ENCODE data around the gene PIEZO2.

Gene PIEZO2

GRCh38 chr18:10930076-10930475 lies 219.3 kb downstream of the PIEZO2 start:
- no peaks in the 10 kb centered on the region for H4K20me1 ChIP-seq (ENCODE audit: insufficient read depth, low read length, poor library complexity, severe bottlenecking)
- H3K36me3 ChIP-seq (ENCODE audit: insufficient read depth, low read length), result no peaks in the 10 kb centered on the region
- H3K4me1 ChIP-seq (ENCODE audit: insufficient read depth, low read length, poor library complexity, severe bottlenecking), result peaks cover 45% of the 10 kb centered on the region
- no peak overlapping the region for H3K4me3 ChIP-seq (ENCODE audit: low read length, poor library complexity, severe bottlenecking)
- no peak overlapping the region for H3K9ac ChIP-seq (ENCODE audit: low read depth, low read length, poor library complexity, severe bottlenecking)
- TF ChIP-seq EZH2phosphoT487 (IDR thresholded peaks at IDR 0.05; ENCODE audit: borderline replicate concordance) (no peak), CTCF (conservative IDR thresholded peaks at IDR 0.05; ENCODE audit: low read length) (no peak)
- no peak overlapping the region for H3K4me2 ChIP-seq (ENCODE audit: low read depth, low read length, poor library complexity, severe bottlenecking)
- peaks cover 13% of the 10 kb centered on the region; the same call in 1 of the 2 replicates for H3F3A ChIP-seq (ENCODE audit: low read depth)
- H3K79me2 ChIP-seq (ENCODE audit: insufficient read depth, low read length), result no peaks in the 10 kb centered on the region
- H3K9me2 ChIP-seq (replicated peaks; ENCODE audit: low read depth, low read length), result no peaks in the 10 kb centered on the region
- no peak overlapping the region for H2AFZ ChIP-seq (ENCODE audit: low read length)
- no peaks in the 10 kb centered on the region for H3K9me3 ChIP-seq (ENCODE audit: insufficient read depth, low read depth, low read length)
- no peaks in the 10 kb centered on the region for H3K27me3 ChIP-seq (ENCODE audit: insufficient read depth, low read length, poor library complexity, severe bottlenecking)

DNA sequence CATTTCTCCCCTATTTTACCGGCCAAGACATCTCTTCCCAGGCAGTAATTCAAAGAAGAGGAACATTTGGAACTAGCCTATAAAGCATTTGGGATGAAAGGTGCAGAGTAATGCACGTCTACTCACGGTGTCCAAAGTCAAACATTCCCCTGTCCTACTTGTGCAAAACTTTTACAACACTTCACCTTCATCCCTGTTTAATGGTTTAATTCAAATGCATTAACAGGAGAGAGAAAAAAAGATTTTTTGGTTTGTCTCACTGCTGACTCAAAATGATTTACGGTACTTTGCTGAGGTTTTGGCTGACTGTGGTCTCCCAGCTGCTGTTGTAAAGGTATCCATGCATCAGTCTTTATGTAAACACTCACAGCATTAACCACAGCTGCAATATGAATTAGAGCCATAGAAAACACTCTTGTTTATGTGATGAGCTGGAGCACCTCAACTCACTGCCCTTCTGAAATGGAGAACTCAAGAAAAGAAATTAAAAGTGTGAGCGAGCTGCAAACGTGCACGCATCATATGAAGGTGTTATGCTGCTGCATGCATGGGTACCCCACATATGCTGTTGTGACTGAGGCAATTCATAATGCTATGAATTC lies 220.5 kb downstream of the PIEZO2 start:
- Histone ChIP-seq H3K9ac (ENCODE audit: low read depth, low read length, poor library complexity, severe bottlenecking) (no peak overlapping the region), H3K9me3 (ENCODE audit: insufficient read depth, low read depth, low read length) (no peaks in the 10 kb centered on the region), H3K9me2 (replicated peaks; ENCODE audit: low read depth, low read length) (no peaks in the 10 kb centered on the region), H3F3A (ENCODE audit: low read depth) (peaks cover 13% of the 10 kb centered on the region; the same call in 1 of the 2 replicates), H4K20me1 (ENCODE audit: insufficient read depth, low read length, poor library complexity, severe bottlenecking) (no peaks in the 10 kb centered on the region), H3K4me2 (ENCODE audit: low read depth, low read length, poor library complexity, severe bottlenecking) (peak overlapping the region; percentile 18), H3K36me3 (ENCODE audit: insufficient read depth, low read length) (no peaks in the 10 kb centered on the region), H3K27me3 (ENCODE audit: insufficient read depth, low read length, poor library complexity, severe bottlenecking) (no peaks in the 10 kb centered on the region), H3K79me2 (ENCODE audit: insufficient read depth, low read length) (no peaks in the 10 kb centered on the region), H2AFZ (ENCODE audit: low read length) (no peak overlapping the region), H3K4me1 (ENCODE audit: insufficient read depth, low read length, poor library complexity, severe bottlenecking) (peaks cover 54% of the 10 kb centered on the region), H3K4me3 (ENCODE audit: low read length, poor library complexity, severe bottlenecking) (no peak overlapping the region)
- TF ChIP-seq EZH2phosphoT487 (IDR thresholded peaks at IDR 0.05; ENCODE audit: borderline replicate concordance), result no peak
- no peak for TF ChIP-seq CTCF (conservative IDR thresholded peaks at IDR 0.05; ENCODE audit: low read length)

- peaks cover 13% of the 10 kb centered on the region; the same call in 1 of the 2 replicates for H3F3A ChIP-seq (ENCODE audit: low read depth)
- peaks cover 61% of the 10 kb centered on the region for H3K4me1 ChIP-seq (ENCODE audit: insufficient read depth, low read length, poor library complexity, severe bottlenecking)
- H3K9me2 ChIP-seq (replicated peaks; ENCODE audit: low read depth, low read length), result no peaks in the 10 kb centered on the region
- H3K79me2 ChIP-seq (ENCODE audit: insufficient read depth, low read length), result no peaks in the 10 kb centered on the region
- no peak overlapping the region for H3K4me3 ChIP-seq (ENCODE audit: low read length, poor library complexity, severe bottlenecking)
- no peak overlapping the region for H2AFZ ChIP-seq (ENCODE audit: low read length)
- no peaks in the 10 kb centered on the region for H3K27me3 ChIP-seq (ENCODE audit: insufficient read depth, low read length, poor library complexity, severe bottlenecking)
- H4K20me1 ChIP-seq (ENCODE audit: insufficient read depth, low read length, poor library complexity, severe bottlenecking), result no peaks in the 10 kb centered on the region
- H3K4me2 ChIP-seq (ENCODE audit: low read depth, low read length, poor library complexity, severe bottlenecking), result peak overlapping the region; percentile 72
- TF ChIP-seq EZH2phosphoT487 (IDR thresholded peaks at IDR 0.05; ENCODE audit: borderline replicate concordance) (no peak), CTCF (conservative IDR thresholded peaks at IDR 0.05; ENCODE audit: low read length) (no peak)
- peak overlapping the region; percentile 65 for H3K9ac ChIP-seq (ENCODE audit: low read depth, low read length, poor library complexity, severe bottlenecking)
- no peaks in the 10 kb centered on the region for H3K9me3 ChIP-seq (ENCODE audit: insufficient read depth, low read depth, low read length)
- no peaks in the 10 kb centered on the region for H3K36me3 ChIP-seq (ENCODE audit: insufficient read depth, low read length)
These were observed 221.2 kb downstream of the PIEZO2 start for GRCh38 chr18:10928011-10928771.
